ENCODE measurements around the gene EPB41.
"Not testable (repeated sequence)": the region's sequence is repeated elsewhere in the genome, so short reads cannot be mapped to it uniquely, and the experiment has no call there.

EPB41 gene

GRCh38 chr1:28936094-28936493 lies 21.7 kb downstream of the EPB41 start:
- no peak overlapping the region for H3K27ac ChIP-seq (ENCODE audit: extremely low read depth, low read depth, low read length)
- ChIA-PET POLR2A (interaction anchor here (0.7 kb wide), 1 partner anchor 12 kb away, joined by 4 read pairs; no protein-coding TSS in a partner anchor), CTCF (no interaction called here)
- no peak overlapping the region for H3K4me3 ChIP-seq (ENCODE audit: low read depth, low read length)
- H3K36me3 ChIP-seq (ENCODE audit: control insufficient read depth in 2 of 2, insufficient read depth in 1 of 2, low read length in 2 of 2): no peaks in the 10 kb centered on the region
- no peaks in the 10 kb centered on the region for H3K9me3 ChIP-seq (ENCODE audit: control insufficient read depth, insufficient read depth, low read depth, low read length)
- TF ChIP-seq ZNF521 (tag by site-specific recombination; IDR thresholded peaks at IDR 0.05) (no peak), ZNF704 (tag by site-specific recombination; IDR thresholded peaks at IDR 0.05) (no peak), ZNF266 (tag by site-specific recombination; IDR thresholded peaks at IDR 0.05; ENCODE audit: low read depth) (no peak), ZNF157 (tag by site-specific recombination; IDR thresholded peaks at IDR 0.05) (no peak)
- peaks cover 3% of the 10 kb centered on the region; the same call in 1 of the 2 replicates for H3K4me1 ChIP-seq (ENCODE audit: control insufficient read depth, insufficient read depth, low read length)

- POLR2A ChIA-PET: interaction anchor here (0.7 kb wide), 1 partner anchor 11 kb away, joined by 4 read pairs; no protein-coding TSS in a partner anchor
- H3K4me3 ChIP-seq (ENCODE audit: low read depth, low read length): no peak overlapping the region
- no peaks in the 10 kb centered on the region for H3K9me3 ChIP-seq (ENCODE audit: control insufficient read depth, insufficient read depth, low read depth, low read length)
- no peak overlapping the region for H3K27ac ChIP-seq (ENCODE audit: extremely low read depth, low read depth, low read length)
- no peaks in the 10 kb centered on the region for H3K36me3 ChIP-seq (ENCODE audit: control insufficient read depth in 2 of 2, insufficient read depth in 1 of 2, low read length in 2 of 2)
- CTCF ChIA-PET: no interaction called here
- no peak for TF ChIP-seq ZNF157 (tag by site-specific recombination; IDR thresholded peaks at IDR 0.05)
- TF ChIP-seq ZNF2 (tag by site-specific recombination; IDR thresholded peaks at IDR 0.05): no peak
- TF ChIP-seq INSM2 (tag by site-specific recombination; IDR thresholded peaks at IDR 0.05): no peak
- TF ChIP-seq ZNF544 (tag by site-specific recombination; IDR thresholded peaks at IDR 0.05): no peak
- peak; percentile 47; the same call in 1 of the 2 replicates for TF ChIP-seq ZNF664 (tag by site-specific recombination; IDR thresholded peaks at IDR 0.05)
- no peak for TF ChIP-seq BCL6B (tag by site-specific recombination; IDR thresholded peaks at IDR 0.05)
- peak; percentile 85 for TF ChIP-seq ZNF146 (tag by site-specific recombination; IDR thresholded peaks at IDR 0.05)
- no peak for TF ChIP-seq ZNF670 (tag by site-specific recombination; IDR thresholded peaks at IDR 0.05; ENCODE audit: low read depth)
- no peak for TF ChIP-seq ZNF768 (tag by site-specific recombination; IDR thresholded peaks at IDR 0.05)
- peak; percentile 22; the same call in 1 of the 2 replicates for TF ChIP-seq MZF1 (tag by site-specific recombination; IDR thresholded peaks at IDR 0.05; ENCODE audit: borderline replicate concordance)
- H3K4me1 ChIP-seq (ENCODE audit: control insufficient read depth, insufficient read depth, low read length): peaks cover 3% of the 10 kb centered on the region; the same call in 1 of the 2 replicates
Measured at GRCh38 chr1:28936528-28936927, 22.2 kb downstream of the EPB41 start.

- not testable (repeated sequence) for H3K9me3 ChIP-seq (ENCODE audit: control insufficient read depth, insufficient read depth, low read depth, low read length); H3K4me1 ChIP-seq (ENCODE audit: control insufficient read depth, insufficient read depth, low read length); H3K36me3 ChIP-seq (ENCODE audit: control insufficient read depth in 2 of 2, insufficient read depth in 1 of 2, low read length in 2 of 2); H3K27ac ChIP-seq (ENCODE audit: extremely low read depth, low read depth, low read length); H3K4me3 ChIP-seq (ENCODE audit: low read depth, low read length)
- ChIA-PET CTCF (interaction anchor here (0.5 to 0.6 kb wide), 2 partner anchors 27 to 1305 kb away, joined by 3 read pairs; no protein-coding TSS in a partner anchor), POLR2A (interaction anchor here (1.1 kb wide), 1 partner anchor 29 kb away, joined by 3 read pairs; the partner anchor contains the start of gene EPB41)
Measured at GRCh38 chr1:28943581-28943980, 29.2 kb downstream of the EPB41 start.

- Histone ChIP-seq H3K4me3 (ENCODE audit: low read depth, low read length) (no peak overlapping the region), H3K4me1 (ENCODE audit: control insufficient read depth, insufficient read depth, low read length) (no peaks in the 10 kb centered on the region), H3K9me3 (ENCODE audit: control insufficient read depth, insufficient read depth, low read depth, low read length) (no peaks in the 10 kb centered on the region), H3K27ac (ENCODE audit: extremely low read depth, low read depth, low read length) (no peak overlapping the region), H3K36me3 (ENCODE audit: control insufficient read depth in 2 of 2, insufficient read depth in 1 of 2, low read length in 2 of 2) (no peaks in the 10 kb centered on the region)
- TF ChIP-seq BCL6B (tag by site-specific recombination; IDR thresholded peaks at IDR 0.05) (no peak), FEZF1 (tag by site-specific recombination; IDR thresholded peaks at IDR 0.05) (no peak), ZNF660 (tag by site-specific recombination; IDR thresholded peaks at IDR 0.05) (no peak), SCRT1 (tag by site-specific recombination; IDR thresholded peaks at IDR 0.05; ENCODE audit: borderline replicate concordance) (peak; percentile 53; the same call in 1 of the 2 replicates), ZNF394 (tag by site-specific recombination; IDR thresholded peaks at IDR 0.05; ENCODE audit: borderline replicate concordance) (no peak), WT1 (tag by site-specific recombination; IDR thresholded peaks at IDR 0.05) (no peak)
- ChIA-PET CTCF (interaction anchor here (1.0 kb wide), 1 partner anchor 294 kb away, joined by 4 read pairs; no protein-coding TSS in a partner anchor), POLR2A (no interaction called here)
Measured at GRCh38 chr1:28950006-28950405, 35.6 kb downstream of the EPB41 start.
